C4-2B (cell line): ENCODE data around the gene LRRTM4.

Experiments used
- H3K27ac ChIP-seq: fragments of 450-650 bp; 2 replicates; pipeline ENCODE4 v1.5.1; 2017
- CTCF ChIP-seq: fragments of 450-650 bp; conservative IDR thresholded peaks from 2 replicates; pipeline ENCODE4 v1.5.1; 2017; ENCODE audit warnings: mild to moderate bottlenecking
- ZFX ChIP-seq: fragments of 450-650 bp; IDR thresholded peaks from 2 replicates; pipeline ENCODE4 v1.6.1; 2017

The LRRTM4 gene

GRCh38 chr2:77391119-77391518 is 131.1 kb downstream of the LRRTM4 start:
- no peak overlapping the region for H3K27ac ChIP-seq
- TF ChIP-seq CTCF (no peak), ZFX (no peak)

- TF ChIP-seq ZFX (no peak), CTCF (no peak)
- H3K27ac ChIP-seq, result no peak overlapping the region
These were observed 134.9 kb downstream of the LRRTM4 start for GRCh38 chr2:77387324-77387723.

- H3K27ac ChIP-seq, result no peak overlapping the region
- TF ChIP-seq CTCF, result no peak
- TF ChIP-seq ZFX, result no peak
These were observed 149.5 kb downstream of the LRRTM4 start for GRCh38 chr2:77372636-77373035.

GRCh38 chr2:77370511-77370910 is 151.7 kb downstream of the LRRTM4 start:
- no peak for TF ChIP-seq ZFX
- no peak for TF ChIP-seq CTCF
- no peak overlapping the region for H3K27ac ChIP-seq

GRCh38 chr2:77363277-77363676 is 158.9 kb downstream of the LRRTM4 start:
- no peak for TF ChIP-seq CTCF
- no peak overlapping the region for H3K27ac ChIP-seq

GRCh38 chr2:77348821-77349220 is 173.4 kb downstream of the LRRTM4 start:
- no peak overlapping the region for H3K27ac ChIP-seq
- no peak for TF ChIP-seq CTCF
- TF ChIP-seq ZFX, result no peak

- no peak overlapping the region for H3K27ac ChIP-seq
- TF ChIP-seq CTCF (no peak), ZFX (no peak)
These were observed 186.2 kb downstream of the LRRTM4 start for GRCh38 chr2:77336013-77336412.
